Heart right ventricle (tissue), 16 donors: ENCODE measurements around the gene DGCR6L. TPM values are rescaled to one million over a fixed set of nuclear protein-coding genes. Genes with fewer than 3 reads are reported as not detected.
A peak's percentile ranks its signal among the peaks of the same experiment; 100 is the strongest.
"Not testable (repeated sequence)": the region's sequence is repeated elsewhere in the genome, so short reads cannot be mapped to it uniquely, and the experiment has no call there.

Experiments used
- ATAC-seq, 8 donors: fragments of 200-7000 bp; cut with Tn5 transposase; one replicate each; pipeline ENCODE4 v1.9.1; 2020; ENCODE audit warnings: mild to moderate bottlenecking in 8 of 8, moderate library complexity in 8 of 8, moderate number of reproducible peaks in 1 of 8
- DNase-seq, 2 donors: peaks; one replicate each; pipeline ENCODE4 v3.0.0-alpha.2; 2020
- H3K27ac ChIP-seq, 10 donors: fragments of 200-600 bp; sonication (generic) in 2 of 10; one replicate each; pipeline versions ENCODE4 v1.5.0 to v1.8.0; 2020 to 2022; ENCODE audit warnings: mild to moderate bottlenecking in 3 of 10
- H3K27me3 ChIP-seq, 7 donors: fragments of 200-600 bp; one replicate each; pipeline ENCODE4 v1.8.0; 2021 to 2022; ENCODE audit warnings: mild to moderate bottlenecking in 2 of 7
- H3K36me3 ChIP-seq, 9 donors: fragments of 200-600 bp; sonication (generic) in 1 of 9; one replicate each; pipeline versions ENCODE4 v1.5.0 to v1.8.0; 2020 to 2022; ENCODE audit warnings: mild to moderate bottlenecking in 2 of 9
- H3K4me1 ChIP-seq, 9 donors: fragments of 200-600 bp; sonication (generic) in 1 of 9; one replicate each; pipeline versions ENCODE4 v1.5.0 to v1.8.0; 2020 to 2022; ENCODE audit warnings: mild to moderate bottlenecking in 4 of 9
- H3K4me3 ChIP-seq, 10 donors: fragments of 200-600 bp; sonication (generic) in 2 of 10; one replicate each; pipeline versions ENCODE4 v1.5.0 to v1.8.0; 2020 to 2022; ENCODE audit warnings: mild to moderate bottlenecking in 7 of 10, moderate library complexity in 2 of 10
- H3K9me3 ChIP-seq, 11 donors: fragments of 200-600 bp in 10 of 11; sonication (generic) in 2 of 11; one replicate each; pipeline versions ENCODE4 v1.5.0 to v1.8.0; 2013 to 2022; ENCODE audit warnings: mild to moderate bottlenecking in 2 of 11, control low read depth in 1 of 11, moderate library complexity in 1 of 11
- CTCF ChIP-seq, 9 donors: fragments of 200-600 bp; sonication (generic) in 2 of 9; IDR thresholded peaks; one replicate each; pipeline versions ENCODE4 v1.5.0 to v1.8.0; 2021 to 2022; ENCODE audit warnings: antibody characterized with exemption in 9 of 9, mild to moderate bottlenecking in 5 of 9, moderate library complexity in 1 of 9
- WGBS, 2 donors: extraction: QIAGEN DNeasy Blood & Tissue Kit; methylation state at CpG; one replicate each; pipeline ENCODE4 v1.1.7; 2013; ENCODE audit warnings: inconsistent platforms in 1 of 2; 5-methylcytosine and 5-hydroxymethylcytosine counted together
- intact Hi-C, 10 donors: fragments of 100-400 bp; cut with DNase I; formaldehyde crosslinking; loops; one replicate each; pipeline versions ENCODE4 v1.11.1 to v1.14.2; 2022
- polyA plus RNA-seq, 2 donors: library from polyadenylated mRNA; stranded (reverse); fragments of 200-250 nt; gene quantifications; one replicate each; pipeline ENCODE4 v1.2.3, GENCODE V29; 2013
- total RNA-seq, 10 donors: library from RNA; stranded (reverse); fragmentation: NEBNext Ultra II Directional in 3 of 10; extraction: Animal tissue kit (Norgen Biotek cat#: 25700) in 3 of 10; gene quantifications; one replicate each; pipeline versions ENCODE4 v1.2.1 to v1.2.4, GENCODE V29; 2021 to 2023
- donor health status: Arrhythmogenic right ventricular cardiomyopathy.
- donor health status: ischemic (EF 13 %, LVEDD 7.1; RV severe dilation, severe dysfunction).
- donor health status: healthy with polysubstance abuse.
- donor health status: DM: no; HTN: yes; CAD: no.
- donor health status: DM: no; HTN: no; CAD: no.
- donor health status: ischemic (EF 25% LVEDD 6.9; RV normal size, moderate dysfunction).
- donor health status: ischemic (EF 25% LVEDD 5.7; RV mildly dilated, moderate dysfunction).
- donor health status: healthy.
- donor health status: DM: yes; HTN: yes; CAD: no.
- donor health status: Ischemic cardiomyopathy.
- donor health status: ischemic (EF 35%, LVEDD 5.7; RV mildly dilated, moderate dysfunction).
- donor health status: nonischemic (EF 11% LVEDD 7.7; RV severe dilation, severe dysfunction).
- donor health status: DM: yes; HTN: yes; CAD: no.
- donor health status: PGD.
- donor health status: ischemic (EF 29% LVEDD 5.4; RV normal size, mild dysfunction).
- donor health status: nonischemic (EF 23%, LVEDD 6.1; RV moderate dilation, normal function).

Gene DGCR6L
- total and polyA plus RNA-seq, 12 donors: 37.9 to 90.3 (median 41.7) TPM

GRCh38 chr22:20328569-20328930, 8.7 kb upstream of the DGCR6L start:
- H3K27ac ChIP-seq, H3K4me3 ChIP-seq, ATAC-seq, H3K27me3 ChIP-seq, H3K4me1 ChIP-seq, DNase-seq, H3K36me3 ChIP-seq, H3K9me3 ChIP-seq: not testable (repeated sequence)
- WGBS, 2 donors: 67 to 80% methylated on average over 5 of the region's 5 CpGs
- intact Hi-C loops: loop anchor here in 1 of 10 donors (10.0 kb wide), 1 partner anchor 304 kb away; the partner anchor contains the start of gene TANGO2

- WGBS, 2 donors: 96 to 97% methylated on average over 1 of the region's 1 CpG
Measured at GRCh38 chr22:20325996-20326395, 6.1 kb upstream of the DGCR6L start.

GRCh38 chr22:20324139-20324516, 4.3 kb upstream of the DGCR6L start:
- DNase-seq: no peak
- TF ChIP-seq CTCF (IDR thresholded peaks at IDR 0.05): no peak
- 72 to 83% methylated on average over 5 of the region's 5 CpGs for WGBS, 2 donors
- no peaks in the 10 kb centered on the region for H3K27me3 ChIP-seq
- intact Hi-C loops: loop anchor here in 2 of 10 donors (5.0 to 10.0 kb wide), 2 partner anchors 68 to 299 kb away; partner anchors contain the start of genes TANGO2 (in 1 of the 2) and ZNF74 (in 1 of the 2)
- H3K27ac ChIP-seq: no peak overlapping the region
- ATAC-seq: no peak
- H3K36me3 ChIP-seq: no peaks in the 10 kb centered on the region
- peaks cover 4 to 24% (median 17%) of the 10 kb centered on the region in 9 donors for H3K4me1 ChIP-seq
- no peaks in the 10 kb centered on the region for H3K9me3 ChIP-seq
- no peak overlapping the region for H3K4me3 ChIP-seq

More at GRCh38 chr22:20325996-20326395, 6.1 kb upstream of the DGCR6L start:
- H3K4me3 ChIP-seq, H3K36me3 ChIP-seq, ATAC-seq, DNase-seq, H3K27me3 ChIP-seq, H3K27ac ChIP-seq, H3K9me3 ChIP-seq: not testable (repeated sequence)
- H3K4me1 ChIP-seq: peaks cover 3 to 16% (median 6%) of the 10 kb centered on the region in 9 donors
- intact Hi-C loops: loop anchor here in 1 of 10 donors (10.0 kb wide), 1 partner anchor 301 kb away; the partner anchor contains the start of gene TANGO2

- WGBS, 2 donors: 35 to 56% methylated on average over 7 of the region's 7 CpGs
- H3K4me1 ChIP-seq: peaks cover 13 to 46% (median 34%) of the 10 kb centered on the region in 9 donors
- not testable (repeated sequence) for H3K27me3 ChIP-seq, ATAC-seq, H3K9me3 ChIP-seq, H3K36me3 ChIP-seq, DNase-seq
- H3K27ac ChIP-seq: peak overlapping the region in 7 of 10 donors; percentile 77 to 98 (median 93)
- H3K4me3 ChIP-seq: peak overlapping the region in 6 of 10 donors; percentile 80 to 98 (median 93)
- intact Hi-C loops: loop anchor here in 2 of 10 donors (5.0 to 10.0 kb wide), 2 partner anchors 71 to 297 kb away; partner anchors contain the start of genes TANGO2 (in 1 of the 2) and ZNF74 (in 1 of the 2)
Measured at GRCh38 chr22:20321552-20322211, 1.8 kb upstream of the DGCR6L start.

GRCh38 chr22:20320659-20321551, 1.0 kb upstream of the DGCR6L start:
- DNase-seq, H3K27me3 ChIP-seq, H3K9me3 ChIP-seq, H3K36me3 ChIP-seq: not testable (repeated sequence)
- Histone ChIP-seq H3K4me3 (peak overlapping the region; percentile 66 to 98 (median 90)), H3K27ac (peak overlapping the region; percentile 77 to 98 (median 93)), H3K4me1 (peaks cover 13 to 47% (median 35%) of the 10 kb centered on the region in 9 donors)
- intact Hi-C loops: loop anchor here in 2 of 10 donors (5.0 to 10.0 kb wide), 2 partner anchors 71 to 296 kb away; partner anchors contain the start of genes TANGO2 (in 1 of the 2) and ZNF74 (in 1 of the 2)
- ATAC-seq: peak in 7 of 8 donors; percentile 15 to 58 (median 42)
- WGBS, 2 donors: 19 to 32% methylated on average over 20 of the region's 20 CpGs
